Gastrocnemius medialis (tissue), 4 donors: ENCODE results near the gene TMEM18. TPM values are rescaled to one million over a fixed set of nuclear protein-coding genes. Genes with fewer than 3 reads are reported as not detected.
"Not testable (repeated sequence)": the region's sequence is repeated elsewhere in the genome, so short reads cannot be mapped to it uniquely, and the experiment has no call there.

Source experiments
- ATAC-seq, 2 donors: fragments of 150-250 bp; one replicate each; pipeline ENCODE4 v1.9.1; 2016
- DNase-seq, 2 donors: peaks; one replicate each; pipeline ENCODE4 v3.0.0-alpha.2; 2019
- H3K27ac ChIP-seq, 4 donors: fragments of 200-600 bp; sonication (generic); 1 replicate in 1 of 4; 2 replicates in 3 of 4; pipeline ENCODE4 v1.5.1; 2016 to 2018; ENCODE audit warnings: mild to moderate bottlenecking in 2 of 4, moderate library complexity in 1 of 4
- H3K27me3 ChIP-seq, 3 donors: fragments of 200-600 bp; sonication (generic) in 2 of 3; 1 replicate in 1 of 3; 2 replicates in 2 of 3; pipeline versions ENCODE4 v1.5.1 to v1.6.0; 2016 to 2019; ENCODE audit warnings: mild to moderate bottlenecking in 1 of 3, moderate library complexity in 1 of 3
- H3K36me3 ChIP-seq, 2 donors: fragments of 200-600 bp; sonication (generic) in 1 of 2; one replicate each; pipeline ENCODE4 v1.5.1; 2017 to 2018
- H3K4me1 ChIP-seq, 2 donors: fragments of 200-600 bp; sonication (generic) in 1 of 2; one replicate each; pipeline ENCODE4 v1.5.1; 2016 to 2017; ENCODE audit warnings: mild to moderate bottlenecking in 2 of 2
- H3K4me3 ChIP-seq, 4 donors: fragments of 200-600 bp; sonication (generic) in 3 of 4; 1 replicate in 1 of 4; 2 replicates in 3 of 4; pipeline ENCODE4 v1.5.1; 2016 to 2019; ENCODE audit warnings: mild to moderate bottlenecking in 2 of 4
- H3K9me3 ChIP-seq, 3 donors: fragments of 200-600 bp; sonication (generic) in 2 of 3; 1 replicate in 1 of 3; 2 replicates in 2 of 3; pipeline ENCODE4 v1.5.1; 2016 to 2019
- POLR2A ChIP-seq, 2 donors: fragments of 450-650 bp; IDR thresholded peaks; one replicate each; pipeline ENCODE4 v1.6.1; 2017; ENCODE audit warnings: antibody characterized with exemption in 2 of 2, mild to moderate bottlenecking in 2 of 2, moderate library complexity in 2 of 2
- in situ Hi-C, 4 donors: fragments of 200-750 bp; cut with MboI; loops; one replicate each; pipeline versions ENCODE4 v1.15.0 to v1.8.0; 2017; ENCODE audit warnings: low sequenced_read_pairs in 4 of 4
- intact Hi-C: fragments of 100-400 bp; cut with DNase I; formaldehyde crosslinking; loops from one replicate; pipeline ENCODE4 v1.15.1; 2023; ENCODE audit warnings: low total_unique reads
- total RNA-seq, 4 donors: library from RNA; depleted of rRNA; stranded (reverse); fragments of >200 nt; gene quantifications; one replicate each; pipeline versions ENCODE4 v1.1.0 to v1.2.3, GENCODE V29; 2016
- TF ChIP-seq, protein P1 (sequence below), 5 experiments: fragments of 450-650 bp in 3 of 5; fragments of 200-600 bp in 2 of 5; sonication (generic) in 2 of 5; IDR thresholded peaks in 4 of 5; conservative IDR thresholded peaks in 1 of 5; 1 replicate in 4 of 5; 2 replicates in 1 of 5; pipeline ENCODE4 v1.5.1; 2016 to 2019; ENCODE audit warnings: antibody characterized with exemption in 5 of 5, mild to moderate bottlenecking in 3 of 5, moderate library complexity in 3 of 5

The TMEM18 gene
- total RNA-seq, 4 donors from 2014 or later, result 9.0 to 26.1 (median 12.3) TPM

GRCh38 chr2:709138-709765, 32.0 kb upstream of the TMEM18 start:
- Histone ChIP-seq H3K36me3 (no peaks in the 10 kb centered on the region), H3K9me3 (no peaks in the 10 kb centered on the region), H3K4me3 (no peak overlapping the region), H3K27me3 (peaks cover 0 to 16% (median 8%) of the 10 kb centered on the region in 3 donors), H3K4me1 (no peaks in the 10 kb centered on the region), H3K27ac (no peak overlapping the region)
- DNase-seq, result no peak
- in situ Hi-C loops (loop anchor here in 1 of 4 donors (25.0 kb wide), 1 partner anchor 828 kb away; no protein-coding TSS in a partner anchor), intact Hi-C loops (no loop called here)
- no peak for ATAC-seq
- TF ChIP-seq, protein P1, sequence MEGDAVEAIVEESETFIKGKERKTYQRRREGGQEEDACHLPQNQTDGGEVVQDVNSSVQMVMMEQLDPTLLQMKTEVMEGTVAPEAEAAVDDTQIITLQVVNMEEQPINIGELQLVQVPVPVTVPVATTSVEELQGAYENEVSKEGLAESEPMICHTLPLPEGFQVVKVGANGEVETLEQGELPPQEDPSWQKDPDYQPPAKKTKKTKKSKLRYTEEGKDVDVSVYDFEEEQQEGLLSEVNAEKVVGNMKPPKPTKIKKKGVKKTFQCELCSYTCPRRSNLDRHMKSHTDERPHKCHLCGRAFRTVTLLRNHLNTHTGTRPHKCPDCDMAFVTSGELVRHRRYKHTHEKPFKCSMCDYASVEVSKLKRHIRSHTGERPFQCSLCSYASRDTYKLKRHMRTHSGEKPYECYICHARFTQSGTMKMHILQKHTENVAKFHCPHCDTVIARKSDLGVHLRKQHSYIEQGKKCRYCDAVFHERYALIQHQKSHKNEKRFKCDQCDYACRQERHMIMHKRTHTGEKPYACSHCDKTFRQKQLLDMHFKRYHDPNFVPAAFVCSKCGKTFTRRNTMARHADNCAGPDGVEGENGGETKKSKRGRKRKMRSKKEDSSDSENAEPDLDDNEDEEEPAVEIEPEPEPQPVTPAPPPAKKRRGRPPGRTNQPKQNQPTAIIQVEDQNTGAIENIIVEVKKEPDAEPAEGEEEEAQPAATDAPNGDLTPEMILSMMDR (IDR thresholded peaks at IDR 0.05 in 4 of 5, conservative IDR thresholded peaks at IDR 0.05 in 1 of 5), result no peak
- no peak for TF ChIP-seq POLR2A (IDR thresholded peaks at IDR 0.05)

DNA sequence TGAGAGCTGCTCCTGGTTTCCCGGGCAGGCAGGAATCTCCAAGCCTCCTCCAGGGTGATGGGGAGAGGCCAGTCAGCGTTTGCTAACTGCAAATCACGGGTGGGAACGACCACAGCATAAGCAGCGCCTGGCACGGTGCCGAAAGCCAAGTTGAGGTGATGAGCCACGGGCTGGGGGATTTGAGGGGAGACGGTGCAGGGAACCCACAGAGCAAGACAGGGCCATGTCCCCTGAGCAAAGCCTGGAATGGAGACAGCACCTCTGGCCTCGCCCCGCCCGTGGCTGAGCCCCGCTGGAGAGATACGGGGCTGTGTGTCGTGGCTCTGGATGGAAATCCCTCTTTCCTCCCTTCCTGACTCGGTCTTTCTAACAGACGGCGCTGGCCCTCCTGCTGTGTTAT, 31.5 kb upstream of the TMEM18 start:
- no peak overlapping the region for H3K27ac ChIP-seq
- in situ Hi-C loops, result loop anchor here in 1 of 4 donors (25.0 kb wide), 1 partner anchor 829 kb away; no protein-coding TSS in a partner anchor
- TF ChIP-seq, protein P1 (IDR thresholded peaks at IDR 0.05 in 4 of 5, conservative IDR thresholded peaks at IDR 0.05 in 1 of 5), result no peak
- TF ChIP-seq POLR2A (IDR thresholded peaks at IDR 0.05), result no peak
- intact Hi-C loops, result no loop called here
- no peaks in the 10 kb centered on the region for H3K36me3 ChIP-seq
- DNase-seq (no peak), ATAC-seq (no peak)
- H3K4me3 ChIP-seq, result no peak overlapping the region
- no peaks in the 10 kb centered on the region for H3K4me1 ChIP-seq
- peaks cover 0 to 10% (median 5%) of the 10 kb centered on the region in 3 donors for H3K27me3 ChIP-seq
- H3K9me3 ChIP-seq, result no peaks in the 10 kb centered on the region

- no peaks in the 10 kb centered on the region for H3K9me3 ChIP-seq
- in situ Hi-C loops, result loop anchor here in 1 of 4 donors (25.0 kb wide), 1 partner anchor 831 kb away; no protein-coding TSS in a partner anchor
- ATAC-seq (no peak), DNase-seq (no peak)
- intact Hi-C loops, result no loop called here
- H3K27me3 ChIP-seq, result peaks cover 0 to 3% (median 0%) of the 10 kb centered on the region in 3 donors
- no peak overlapping the region for H3K27ac ChIP-seq
- H3K36me3 ChIP-seq, result no peaks in the 10 kb centered on the region
- H3K4me3 ChIP-seq, result no peak overlapping the region
- H3K4me1 ChIP-seq, result no peaks in the 10 kb centered on the region
- no peak for TF ChIP-seq POLR2A (IDR thresholded peaks at IDR 0.05)
- TF ChIP-seq, protein P1 (IDR thresholded peaks at IDR 0.05 in 4 of 5, conservative IDR thresholded peaks at IDR 0.05 in 1 of 5), result no peak
Measured at GRCh38 chr2:705971-706511, 28.8 kb upstream of the TMEM18 start.

GRCh38 chr2:702765-703164, 25.6 kb upstream of the TMEM18 start:
- H3K4me3 ChIP-seq, intact Hi-C loops, DNase-seq, H3K27me3 ChIP-seq, H3K36me3 ChIP-seq, H3K27ac ChIP-seq, H3K9me3 ChIP-seq, H3K4me1 ChIP-seq, ATAC-seq: not testable (repeated sequence)
- in situ Hi-C loops, result loop anchor here in 1 of 4 donors (25.0 kb wide), 1 partner anchor 835 kb away; no protein-coding TSS in a partner anchor

DNA sequence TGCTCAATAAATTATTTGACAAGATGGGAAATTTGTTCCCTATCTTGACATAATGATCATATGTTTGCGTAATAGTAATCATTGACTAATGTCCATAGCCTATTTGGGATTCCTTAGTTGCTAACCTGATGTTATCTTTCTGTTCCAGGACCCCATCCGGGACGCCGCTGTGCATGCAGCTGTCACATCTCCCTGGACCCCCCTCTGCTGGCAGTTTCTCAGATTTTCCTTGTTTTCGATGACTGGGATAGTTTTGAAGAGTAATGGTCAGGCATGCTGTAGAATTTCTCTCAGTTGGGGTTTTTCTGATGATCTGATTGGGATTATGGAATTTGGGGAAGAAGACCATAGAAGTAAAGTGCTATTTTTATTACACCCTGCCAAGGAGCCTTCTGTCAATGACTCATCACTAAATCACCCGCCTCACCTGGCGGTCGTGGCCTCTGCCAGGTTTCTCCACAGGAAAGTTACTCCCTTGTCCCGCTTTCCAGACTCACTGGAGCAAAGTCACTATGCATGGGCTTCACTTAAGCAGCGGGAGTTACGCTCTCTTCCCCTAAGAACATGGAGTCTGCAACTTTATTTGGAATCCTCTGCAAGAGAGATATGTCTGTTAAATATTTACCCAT, 19.9 kb upstream of the TMEM18 start:
- peaks cover 0 to 4% (median 0%) of the 10 kb centered on the region in 3 donors for H3K9me3 ChIP-seq
- in situ Hi-C loops (no loop called here), intact Hi-C loops (no loop called here)
- ATAC-seq (no peak), DNase-seq (no peak)
- no peaks in the 10 kb centered on the region for H3K36me3 ChIP-seq
- no peak overlapping the region for H3K4me3 ChIP-seq
- H3K4me1 ChIP-seq, result peaks cover 0 to 5% of the 10 kb centered on the region in 2 donors
- H3K27ac ChIP-seq, result no peak overlapping the region
- H3K27me3 ChIP-seq, result peaks cover 0 to 7% (median 0%) of the 10 kb centered on the region in 3 donors
- TF ChIP-seq, protein P1 (IDR thresholded peaks at IDR 0.05 in 4 of 5, conservative IDR thresholded peaks at IDR 0.05 in 1 of 5), result no peak
- no peak for TF ChIP-seq POLR2A (IDR thresholded peaks at IDR 0.05)
